Fibroblast of villous mesenchyme (primary cell): ENCODE results near the gene AZI2. TPM values are rescaled to one million over a fixed set of nuclear protein-coding genes. Genes with fewer than 3 reads are reported as not detected.

Experiments used
- DNase-seq: peaks from one replicate; pipeline ENCODE4 v3.0.0-alpha.2; 2010; ENCODE audit warnings: low read depth
- H3K4me3 ChIP-seq: 2 replicates; pipeline ENCODE4 v1.5.1; 2011; ENCODE audit warnings: low read depth, mild to moderate bottlenecking, low read length
- CTCF ChIP-seq: IDR thresholded peaks from 2 replicates; pipeline ENCODE4 v1.5.1; 2012; ENCODE audit warnings: low read depth, mild to moderate bottlenecking, low read length; ENCODE audit not compliant: insufficient read depth
- total RNA-seq: library from RNA; depleted of rRNA; stranded (reverse); fragments of >200 nt; gene quantifications from 2 replicates; pipeline ENCODE4 v1.2.3, GENCODE V29; 2012

Gene AZI2
- total RNA-seq, 1 donor = 102 TPM

GRCh38 chr3:28347374-28348264 lies 1.0 kb downstream of the AZI2 start:
- DNase-seq = peak; percentile 91
- H3K4me3 ChIP-seq = peak overlapping the region; percentile 95
- no peak for TF ChIP-seq CTCF

- no peak for DNase-seq
- H3K4me3 ChIP-seq = peak overlapping the region; percentile 95
- no peak for TF ChIP-seq CTCF
Measured at GRCh38 chr3:28345690-28346089, 2.9 kb downstream of the AZI2 start.

GRCh38 chr3:28343144-28343543 lies 5.5 kb downstream of the AZI2 start:
- no peak overlapping the region for H3K4me3 ChIP-seq
- no peak for DNase-seq
- no peak for TF ChIP-seq CTCF

GRCh38 chr3:28337230-28337629 lies 11.4 kb downstream of the AZI2 start:
- H3K4me3 ChIP-seq = no peak overlapping the region
- no peak for DNase-seq
- no peak for TF ChIP-seq CTCF

- no peak overlapping the region for H3K4me3 ChIP-seq
- no peak for DNase-seq
- no peak for TF ChIP-seq CTCF
Measured at GRCh38 chr3:28335246-28335645, 13.4 kb downstream of the AZI2 start.

- DNase-seq = no peak
- H3K4me3 ChIP-seq = no peak overlapping the region
- peak; percentile 8 for TF ChIP-seq CTCF
Measured at GRCh38 chr3:28334552-28334951, 14.1 kb downstream of the AZI2 start.
